COLO829 (cell line): ENCODE measurements around the gene CLSTN2.
A peak's percentile ranks its signal among the peaks of the same experiment; 100 is the strongest.

Experiments used
- DNase-seq: peaks from one replicate; pipeline ENCODE4 v3.0.0; 2012; ENCODE audit warnings: low spot score

Gene CLSTN2

DNA sequence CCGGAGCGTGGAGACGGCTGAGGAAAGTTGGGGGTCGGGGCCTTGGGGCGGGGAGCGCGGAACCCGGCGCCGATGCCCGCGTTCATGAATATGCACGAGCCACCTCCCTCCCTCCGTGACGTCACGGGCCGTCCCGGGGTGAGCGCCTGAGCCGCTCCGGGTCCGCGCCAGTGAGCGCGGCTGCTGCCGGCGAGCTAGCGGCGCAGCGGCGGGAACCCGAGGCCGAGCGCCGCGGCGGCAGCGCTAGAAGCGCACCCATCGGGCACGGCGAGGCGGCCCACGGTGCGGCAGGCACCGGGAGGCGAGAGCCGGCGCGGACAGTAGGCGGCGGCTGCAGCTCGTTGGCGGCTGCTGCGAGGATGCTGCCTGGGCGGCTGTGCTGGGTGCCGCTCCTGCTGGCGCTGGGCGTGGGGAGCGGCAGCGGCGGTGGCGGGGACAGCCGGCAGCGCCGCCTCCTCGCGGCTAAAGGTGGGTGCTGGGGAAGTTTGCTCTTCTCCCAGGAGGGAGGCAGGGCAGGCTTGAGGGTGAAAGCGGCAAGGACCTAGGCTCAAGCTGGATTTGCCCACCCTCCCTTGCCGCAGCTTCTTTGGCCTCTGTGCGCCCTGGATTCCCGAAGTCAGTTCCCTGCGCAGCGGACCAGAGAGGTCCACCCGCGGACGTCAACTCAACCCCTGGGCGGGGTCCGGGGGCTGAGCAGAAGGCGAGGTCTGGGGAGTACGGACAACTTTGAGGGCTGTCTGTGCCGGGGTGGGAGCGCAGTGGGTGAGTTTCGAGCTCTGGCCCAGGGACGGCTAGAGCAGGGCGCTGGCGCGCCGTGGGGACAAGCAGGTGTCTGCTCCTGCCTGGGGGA lies at the start of gene CLSTN2:
CLSTN2 (plus strand) TSS at position 170 of the 850 bp plus-strand sequence.
- DNase-seq, result no peak

DNA sequence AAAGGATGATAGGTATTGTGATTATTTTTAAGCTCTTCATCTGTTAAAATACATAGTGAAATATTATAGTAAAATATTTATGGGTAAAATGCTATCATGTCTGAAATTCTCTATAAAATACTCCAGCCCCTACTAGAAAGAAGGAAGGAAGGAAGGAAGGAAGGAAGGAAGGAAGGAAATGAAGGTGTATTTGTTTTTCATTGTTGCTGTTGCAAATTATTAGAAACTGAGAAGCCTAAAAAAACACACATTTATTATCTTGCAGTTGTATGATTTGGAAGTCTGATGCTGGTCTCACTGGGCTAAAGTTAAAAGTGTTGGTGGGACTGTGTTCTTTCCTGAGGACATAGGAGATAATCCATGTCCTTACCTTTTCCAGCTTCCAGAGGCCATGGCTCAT lies 47.6 kb upstream of the CLSTN2 start:
- DNase-seq, result no peak

DNA sequence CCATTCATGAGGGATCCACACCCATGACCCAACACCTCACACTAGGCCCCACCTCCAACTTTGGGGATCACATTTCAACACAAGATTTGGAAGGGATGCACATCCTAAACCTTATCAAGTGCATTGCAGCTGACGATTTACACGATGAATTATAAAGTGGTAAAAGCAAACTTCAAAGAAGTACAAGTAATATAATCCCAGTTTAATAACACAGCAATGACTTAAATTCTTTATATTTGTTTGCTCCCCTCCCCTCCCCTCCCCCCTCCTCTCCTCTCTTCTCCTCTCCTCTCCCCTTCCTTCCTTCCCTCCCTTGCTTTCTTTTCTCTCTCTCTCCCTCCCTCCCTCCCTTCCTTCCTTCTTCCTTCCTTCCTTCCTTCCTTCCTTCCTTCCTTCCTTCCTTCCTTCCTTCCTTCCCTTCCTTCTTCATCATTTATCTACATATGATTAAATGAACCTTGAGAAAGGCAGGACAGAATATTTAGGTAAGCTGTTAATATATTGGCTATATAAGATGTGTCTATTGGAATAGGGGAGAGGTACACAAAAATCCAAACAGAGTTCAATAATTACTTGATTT lies 46.3 kb upstream of the CLSTN2 start:
- DNase-seq, result no peak

DNA sequence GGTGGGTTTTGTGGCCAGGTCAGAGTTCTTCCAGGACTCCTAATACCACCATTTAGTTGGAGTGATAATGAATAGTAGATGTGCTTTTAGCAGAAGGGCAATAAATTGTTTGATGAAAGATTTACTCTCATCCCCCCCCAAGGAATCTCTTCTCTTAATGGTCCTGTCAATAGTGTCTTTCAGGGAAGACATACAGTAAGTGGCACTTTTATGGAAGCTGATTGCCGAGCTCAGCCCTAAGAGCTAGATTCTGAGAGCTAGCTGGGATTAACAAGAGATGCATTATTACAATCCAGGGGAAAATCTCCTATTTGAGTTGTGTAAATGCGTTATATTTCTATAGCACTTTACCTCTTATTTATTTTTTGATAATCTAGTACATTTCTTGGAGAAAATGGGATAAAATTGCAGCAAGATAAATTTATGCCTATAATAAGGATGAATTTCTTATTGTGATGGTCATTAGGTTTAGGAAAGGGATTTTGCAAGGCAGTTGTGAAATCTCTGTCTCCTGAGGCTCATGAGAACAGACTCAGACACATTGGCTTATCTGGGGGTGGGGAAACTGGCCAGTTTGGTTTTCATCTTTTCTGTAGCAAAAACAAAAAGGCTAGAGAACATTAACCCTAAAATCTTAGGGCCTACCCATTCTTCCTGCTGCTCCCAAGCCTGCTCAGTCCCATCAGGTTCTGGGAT lies 41.6 kb upstream of the CLSTN2 start:
- no peak for DNase-seq

DNA sequence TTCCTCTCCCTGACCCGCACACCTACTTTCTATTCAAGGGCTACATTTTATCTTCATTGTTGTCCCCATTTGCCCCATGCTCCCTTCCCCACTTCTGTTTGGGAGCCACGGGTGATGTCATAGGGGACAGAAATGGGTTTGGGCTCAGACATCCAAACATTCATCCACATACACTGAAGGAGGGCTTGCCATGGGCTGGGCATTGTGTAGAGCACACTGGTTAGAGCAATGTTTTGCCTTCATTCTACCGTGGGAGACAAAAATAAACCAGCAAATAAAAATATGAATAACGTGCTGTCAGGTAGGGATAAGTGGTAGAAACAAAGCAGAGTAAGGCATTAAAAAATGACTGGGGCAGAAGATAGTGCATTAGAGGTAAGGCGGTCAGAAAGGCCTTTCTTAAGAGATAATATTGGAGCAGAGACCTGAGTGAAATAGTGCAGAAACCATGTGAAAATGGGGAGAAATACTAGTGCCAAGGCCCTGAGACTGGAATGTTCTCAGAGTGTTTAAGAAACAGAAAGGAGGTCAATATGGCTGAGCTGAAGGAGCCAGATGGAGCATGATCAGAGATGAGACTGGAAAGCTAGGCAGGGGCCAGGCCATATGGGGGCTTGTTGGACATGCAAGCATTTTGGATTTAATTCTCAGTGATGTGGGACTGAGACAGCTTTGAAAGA lies 40.9 kb upstream of the CLSTN2 start:
- DNase-seq, result no peak

DNA sequence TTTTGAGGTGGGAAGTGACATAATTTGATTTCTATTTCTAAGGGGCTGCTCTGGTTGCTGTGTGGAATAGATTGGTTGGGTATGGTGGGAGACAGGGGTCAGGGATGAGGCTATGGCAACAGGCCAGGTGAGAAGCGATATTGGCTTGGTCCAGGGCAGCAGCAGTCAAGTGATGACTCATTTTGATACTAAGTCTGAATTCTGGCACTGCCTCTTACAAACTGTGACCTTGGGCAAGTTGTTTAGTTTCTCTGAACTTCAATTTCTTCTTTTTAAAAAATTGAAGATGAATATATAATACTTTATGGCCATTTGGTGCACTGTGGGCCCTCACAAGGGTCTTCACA lies 40.4 kb upstream of the CLSTN2 start:
- DNase-seq, result no peak

GRCh38 chr3:139897759-139898158 lies 37.2 kb upstream of the CLSTN2 start:
- no peak for DNase-seq

DNA sequence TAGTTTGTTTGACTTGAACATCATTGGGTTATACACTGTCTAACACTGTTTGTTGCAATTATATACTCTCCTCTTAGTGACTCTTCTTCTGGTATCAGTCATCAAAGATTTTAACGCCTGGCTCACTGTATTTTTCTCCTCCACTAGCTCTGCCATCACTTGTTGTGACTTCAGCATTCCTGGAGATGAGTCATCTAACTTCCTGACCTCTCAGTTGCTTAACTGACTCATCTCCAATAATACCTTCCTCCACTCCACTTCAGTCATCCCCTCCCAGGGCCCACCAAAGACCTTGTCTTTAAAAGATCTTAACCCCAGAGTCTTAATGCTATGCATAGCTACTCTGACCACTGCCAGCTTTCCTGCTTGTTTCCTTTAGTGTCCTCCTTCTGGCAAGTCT lies 28.6 kb upstream of the CLSTN2 start:
- no peak for DNase-seq

DNA sequence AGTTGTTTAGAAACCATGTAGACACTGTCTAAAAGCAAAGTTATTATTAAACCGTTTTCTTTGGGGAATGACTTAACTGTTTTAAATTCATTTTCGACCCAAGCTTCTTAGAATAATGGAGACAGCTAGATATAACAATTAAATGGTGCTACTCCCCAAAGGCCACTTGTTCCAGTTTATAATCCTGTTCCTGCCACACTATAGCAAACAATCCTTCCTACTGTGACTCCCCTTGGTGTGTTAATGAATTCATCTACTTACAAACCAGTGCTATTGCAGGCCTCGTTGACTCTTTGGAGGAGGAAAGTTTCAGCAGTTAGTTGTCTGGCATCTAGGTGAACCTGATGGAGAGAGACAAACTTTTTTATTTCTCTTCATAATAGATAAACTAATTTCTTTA lies 25.2 kb upstream of the CLSTN2 start:
- DNase-seq, result no peak

DNA sequence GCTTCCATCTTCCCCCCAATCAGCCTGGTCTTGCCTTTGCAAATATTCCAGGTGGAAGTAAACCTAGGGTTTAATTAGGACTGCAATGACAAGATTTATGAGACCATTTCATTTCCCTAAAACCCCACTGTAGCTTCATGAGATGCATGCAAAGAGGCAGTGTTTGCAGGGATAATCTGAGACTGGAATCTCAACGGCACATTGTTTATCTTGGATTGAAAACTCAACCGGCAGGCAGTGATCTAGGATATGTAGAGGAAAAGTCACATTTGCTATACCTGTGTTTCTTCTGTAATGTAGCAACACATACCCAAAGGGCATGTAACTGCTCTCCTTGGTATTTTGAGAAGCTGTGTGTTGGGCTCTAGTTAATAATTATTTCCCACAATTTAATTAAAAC lies 18.7 kb upstream of the CLSTN2 start:
- DNase-seq, result no peak

DNA sequence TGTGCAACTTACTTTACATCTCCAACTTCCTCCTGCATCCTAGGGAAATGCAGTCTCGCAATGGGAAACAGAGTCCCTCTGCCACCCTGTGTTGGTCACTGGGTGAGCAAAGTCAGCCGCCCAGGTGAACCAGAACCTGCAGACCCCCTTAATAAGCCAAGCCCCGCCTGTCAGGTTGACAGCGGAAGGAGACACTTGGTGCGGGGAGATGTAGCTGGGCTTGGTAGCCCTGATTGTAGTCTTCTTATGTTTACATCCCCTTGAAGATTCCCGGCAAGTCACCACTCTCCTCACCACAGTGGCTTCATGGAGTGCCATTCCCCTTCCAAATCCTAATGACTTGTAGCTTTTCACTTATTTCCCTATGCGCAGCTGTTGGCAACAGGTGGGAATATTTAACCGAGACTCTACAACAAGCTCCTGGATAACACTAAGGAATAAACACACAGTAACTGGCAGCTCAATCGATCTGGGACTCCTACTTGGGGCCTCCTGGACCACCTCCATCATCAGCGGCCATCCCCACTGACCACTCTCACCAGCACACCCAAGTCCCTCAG lies 17.7 kb upstream of the CLSTN2 start:
- DNase-seq, result no peak

DNA sequence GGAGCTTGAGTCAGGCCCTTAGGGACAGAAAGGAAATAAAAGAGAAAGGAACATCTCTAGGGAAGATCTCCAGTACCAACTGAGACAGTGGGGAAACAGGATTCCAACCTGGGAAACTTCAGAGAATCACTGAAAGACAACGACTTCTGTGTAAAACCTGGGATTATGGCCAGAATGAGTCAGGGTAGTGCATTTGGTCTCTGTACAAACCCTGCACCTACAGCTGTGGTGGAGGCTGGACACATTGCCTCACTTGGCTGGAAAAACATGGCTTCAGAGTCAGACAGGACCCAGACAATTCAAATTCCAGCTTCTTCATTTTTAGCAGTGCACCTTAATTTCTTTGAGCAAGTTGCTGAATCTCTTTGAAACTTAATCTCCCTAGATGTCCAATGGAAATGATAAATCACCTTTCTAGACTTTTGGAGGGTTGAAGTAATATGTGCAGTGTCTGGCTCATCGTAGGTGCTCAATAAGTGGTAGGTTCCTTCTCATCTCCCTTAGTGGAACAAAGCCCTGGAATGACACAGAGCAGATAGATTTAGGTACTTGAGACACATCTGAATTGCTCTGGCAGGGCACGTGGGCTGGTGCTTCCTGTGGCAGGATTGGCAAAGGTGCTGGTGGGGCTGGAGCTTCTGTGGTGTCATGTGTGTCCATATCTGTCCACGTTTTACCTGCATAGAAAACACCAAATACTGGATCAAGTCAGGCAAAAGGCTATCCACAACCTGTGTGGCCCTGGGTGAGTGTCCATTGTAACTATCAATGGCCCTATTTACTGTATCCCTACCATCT lies 6.1 kb upstream of the CLSTN2 start:
- no peak for DNase-seq

GRCh38 chr3:139930211-139930610 lies 4.8 kb upstream of the CLSTN2 start:
- no peak for DNase-seq

GRCh38 chr3:139933766-139934165 lies 1.2 kb upstream of the CLSTN2 start:
- DNase-seq, result no peak

DNA sequence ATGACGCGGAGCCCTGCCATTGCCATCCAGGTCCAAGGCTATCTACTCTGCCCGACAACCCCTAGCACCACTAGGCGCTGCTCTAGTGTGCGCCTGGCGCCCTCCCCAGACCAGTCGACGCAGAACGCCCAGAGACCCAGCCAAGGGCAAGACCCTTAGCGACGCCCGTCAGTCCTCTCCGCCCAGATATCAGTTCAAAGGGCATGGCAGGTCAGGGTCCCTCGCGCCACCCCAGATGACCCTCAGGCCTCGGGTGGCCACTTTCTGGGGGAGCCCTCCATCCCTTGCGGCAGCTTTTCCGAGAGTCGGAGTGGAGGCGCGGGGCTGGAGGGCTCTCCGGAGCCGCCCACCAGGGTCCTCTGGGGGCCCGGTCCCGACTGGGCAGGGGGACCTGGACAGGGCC lies 371 bp upstream of the CLSTN2 start:
- DNase-seq, result no peak

- no peak for DNase-seq
Observed at GRCh38 chr3:139935866-139936817, 1.2 kb downstream of the CLSTN2 start.

GRCh38 chr3:139937674-139938279 lies 2.8 kb downstream of the CLSTN2 start:
- peak; percentile 74 for DNase-seq

DNA sequence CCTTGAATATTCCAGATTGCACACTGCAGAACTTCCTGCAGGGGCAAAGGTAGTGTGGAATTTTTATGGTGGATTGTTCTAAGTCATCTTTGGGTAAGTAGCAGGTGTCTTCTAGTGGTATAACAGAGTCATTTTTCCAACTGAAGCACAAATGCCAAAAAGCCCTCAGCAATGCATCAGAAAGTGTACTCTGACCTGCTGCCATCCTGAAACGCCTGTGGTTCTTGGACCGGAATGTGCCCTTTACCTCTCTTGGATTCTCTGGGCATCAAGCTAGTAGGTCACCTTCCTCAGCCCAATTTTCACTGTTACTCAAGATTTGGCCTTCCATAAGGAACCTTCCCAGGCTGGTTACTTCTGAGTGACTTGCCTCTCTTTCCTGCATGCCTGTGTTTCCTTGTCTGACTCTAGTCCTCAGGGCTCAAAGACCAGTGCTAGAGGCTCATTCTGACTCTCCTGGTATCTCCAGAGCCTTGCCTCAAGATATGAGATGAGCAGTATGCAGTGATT lies 4.8 kb downstream of the CLSTN2 start:
- no peak for DNase-seq

DNA sequence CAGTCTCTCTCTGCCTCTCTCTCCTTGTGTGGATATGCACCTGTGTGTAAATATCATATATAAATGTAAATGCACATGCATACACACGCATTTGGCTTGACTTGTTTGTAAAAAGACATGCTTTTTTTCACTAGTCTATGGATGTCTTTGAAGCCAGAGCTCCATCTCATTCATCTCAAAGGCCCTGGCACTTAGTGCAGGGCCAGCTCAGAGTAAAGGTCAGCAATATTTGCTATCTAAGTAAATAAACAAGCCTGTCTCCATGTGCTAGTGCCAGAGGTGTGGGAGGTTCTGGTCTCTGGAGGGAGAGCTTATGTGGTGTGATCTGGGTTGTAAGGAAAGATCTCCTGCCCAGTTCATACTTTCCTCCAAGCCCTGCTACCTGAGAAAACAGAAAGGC lies 5.6 kb downstream of the CLSTN2 start:
- DNase-seq, result no peak

DNA sequence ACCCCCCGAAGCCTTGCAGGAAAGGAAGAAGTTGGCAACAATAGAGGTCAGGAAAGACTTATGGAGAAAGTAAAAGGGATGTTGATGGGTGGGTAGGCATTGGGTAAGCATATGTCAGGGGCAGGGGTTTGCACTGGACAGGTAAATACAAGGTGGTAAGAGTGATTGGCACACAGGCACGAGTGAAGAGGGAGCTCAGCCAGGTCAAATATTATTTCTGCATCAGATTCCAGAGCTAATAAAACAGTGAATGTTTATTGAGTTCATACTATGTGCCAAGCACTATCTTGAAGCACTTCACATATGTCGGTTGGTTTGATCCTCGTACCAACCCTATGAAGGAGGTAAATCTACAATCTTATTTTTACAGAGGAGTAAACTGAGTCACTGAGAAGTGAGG lies 6.6 kb downstream of the CLSTN2 start:
- DNase-seq, result no peak
